Mesendoderm (in vitro differentiated cells): Measurements from ENCODE around the gene IPO11.

Source experiments
- DNase-seq: peaks from one replicate; pipeline ENCODE4 v3.0.0; 2013
- H2AK5ac ChIP-seq: 2 replicates; pipeline ENCODE4 v1.6.1; 2013; ENCODE audit warnings: low read length, inconsistent platforms
- H2BK120ac ChIP-seq: 2 replicates; pipeline ENCODE4 v1.6.1; 2013; ENCODE audit warnings: low read depth, mild to moderate bottlenecking, low read length, moderate library complexity, mixed read lengths
- H2BK15ac ChIP-seq: replicated peaks from 2 replicates; pipeline ENCODE4 v1.6.1; 2013; ENCODE audit warnings: low read depth, mild to moderate bottlenecking, moderate library complexity
- H2BK5ac ChIP-seq: 2 replicates; pipeline ENCODE4 v1.6.1; 2013; ENCODE audit warnings: low read length, inconsistent platforms
- H3K18ac ChIP-seq: 2 replicates; pipeline ENCODE4 v1.6.1; 2013; ENCODE audit warnings: mild to moderate bottlenecking, low read length, mixed read lengths
- H3K23ac ChIP-seq: one replicate; pipeline ENCODE4 v1.6.1; 2013; ENCODE audit warnings: low read length
- H3K27ac ChIP-seq: 2 replicates; pipeline ENCODE4 v1.5.1; 2013; ENCODE audit warnings: low read depth, mild to moderate bottlenecking, inconsistent platforms, low read length, moderate library complexity
- H3K27me3 ChIP-seq: 2 replicates; pipeline ENCODE4 v1.6.1; 2013; ENCODE audit warnings: low read length, control low read depth, mild to moderate bottlenecking, inconsistent platforms; ENCODE audit not compliant: insufficient read depth, poor library complexity
- H3K36me3 ChIP-seq: 2 replicates; pipeline ENCODE4 v1.6.1; 2013; ENCODE audit warnings: low read length, inconsistent platforms; ENCODE audit not compliant: control insufficient read depth, insufficient read depth
- H3K4ac ChIP-seq: one replicate; pipeline ENCODE4 v1.6.1; 2013; ENCODE audit warnings: low read depth, mild to moderate bottlenecking, low read length, moderate library complexity
- H3K4me1 ChIP-seq: 2 replicates; pipeline ENCODE4 v1.6.1; 2013; ENCODE audit warnings: low read depth, low read length, inconsistent platforms; ENCODE audit not compliant: control insufficient read depth
- H3K4me2 ChIP-seq: 2 replicates; pipeline ENCODE4 v1.6.1; 2013; ENCODE audit warnings: low read length
- H3K4me3 ChIP-seq: 2 replicates; pipeline ENCODE4 v1.5.1; 2013; ENCODE audit warnings: mild to moderate bottlenecking, low read length
- H3K56ac ChIP-seq: one replicate; pipeline ENCODE4 v1.6.1; 2013; ENCODE audit warnings: low read length
- H3K79me1 ChIP-seq: 2 replicates; pipeline ENCODE4 v1.6.1; 2013; ENCODE audit warnings: low read length, inconsistent platforms
- H3K79me2 ChIP-seq: 2 replicates; pipeline ENCODE4 v1.6.1; 2013; ENCODE audit warnings: mild to moderate bottlenecking, low read length; ENCODE audit not compliant: control insufficient read depth, insufficient read depth
- H3K9ac ChIP-seq: 2 replicates; pipeline ENCODE4 v1.6.1; 2013; ENCODE audit warnings: low read length, inconsistent platforms
- H4K5ac ChIP-seq: one replicate; pipeline ENCODE4 v1.6.1; 2013; ENCODE audit warnings: low read length
- H4K8ac ChIP-seq: one replicate; pipeline ENCODE4 v1.6.1; 2013; ENCODE audit warnings: low read depth, mild to moderate bottlenecking, control low read depth, low read length, moderate library complexity
- WGBS: extraction: QIAGEN DNeasy Blood & Tissue Kit; methylation state at CpG from one replicate; pipeline ENCODE4 v1.1.7; 2013; ENCODE audit warnings: low lambda C conversion rate, missing lambda C conversion rate; ENCODE audit not compliant: insufficient coverage; ENCODE audit errors: extremely low coverage; 5-methylcytosine and 5-hydroxymethylcytosine counted together

The IPO11 gene

DNA sequence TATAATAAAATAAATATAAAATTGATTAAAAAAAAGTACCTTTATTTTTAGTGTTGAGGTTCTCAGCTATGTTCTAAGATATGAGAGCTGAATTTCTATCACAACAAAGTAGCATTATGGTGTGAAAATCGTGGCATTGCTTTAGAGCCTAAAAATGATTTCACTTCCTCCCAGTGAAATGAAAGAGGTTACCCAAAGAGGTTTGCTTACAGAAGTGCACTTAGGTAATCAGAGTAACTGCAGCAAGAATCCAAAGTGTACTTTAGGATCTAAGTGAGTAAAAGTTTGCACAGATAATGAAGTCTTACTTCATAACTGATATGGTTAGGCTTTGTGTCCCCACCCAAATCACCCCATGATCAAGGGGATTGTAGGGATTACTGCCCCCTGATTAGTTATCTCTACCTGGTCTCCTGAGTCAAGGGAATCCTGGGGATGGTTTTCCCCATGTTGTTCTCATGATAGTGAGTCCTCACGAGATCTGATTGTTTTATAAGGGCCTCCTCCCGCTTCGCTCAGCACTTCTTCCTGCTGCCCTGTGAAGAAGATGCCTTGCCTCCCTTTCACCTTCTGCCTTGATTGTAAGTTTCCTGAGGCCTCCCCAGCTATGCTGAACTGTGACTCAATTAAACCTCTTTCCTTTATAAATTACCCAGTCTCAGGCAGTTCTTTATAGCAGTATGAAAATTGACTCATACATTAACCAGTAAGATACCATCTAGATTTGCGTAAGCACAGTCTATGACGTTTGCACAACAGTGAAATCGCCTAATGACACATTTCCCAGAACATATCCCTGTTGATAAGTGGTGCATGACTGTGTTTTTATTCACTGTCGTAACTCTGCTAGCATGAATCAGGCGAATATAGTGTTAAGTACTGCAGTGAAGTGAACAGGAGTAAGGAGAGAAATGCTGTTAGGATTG lies 125.7 kb downstream of the IPO11 start:
- H3K18ac ChIP-seq = no peak overlapping the region
- no peak overlapping the region for H2BK120ac ChIP-seq
- H3K27me3 ChIP-seq = no peaks in the 10 kb centered on the region
- H3K56ac ChIP-seq = no peak overlapping the region
- H3K27ac ChIP-seq = no peak overlapping the region
- H3K79me2 ChIP-seq = no peaks in the 10 kb centered on the region
- H3K4ac ChIP-seq = no peak overlapping the region
- H4K5ac ChIP-seq = no peak overlapping the region
- no peaks in the 10 kb centered on the region for H3K36me3 ChIP-seq
- H3K4me3 ChIP-seq = no peak overlapping the region
- no peak overlapping the region for H4K8ac ChIP-seq
- DNase-seq = peak; percentile 46
- H3K23ac ChIP-seq = no peak overlapping the region
- no peak overlapping the region for H2BK5ac ChIP-seq
- H2BK15ac ChIP-seq = no peak overlapping the region
- no CpG with 5 or more reads among the region's 9 CpGs for WGBS
- H3K79me1 ChIP-seq = no peaks in the 10 kb centered on the region
- H3K9ac ChIP-seq = no peak overlapping the region
- H3K4me1 ChIP-seq = no peaks in the 10 kb centered on the region
- H2AK5ac ChIP-seq = no peak overlapping the region
- H3K4me2 ChIP-seq = no peak overlapping the region

DNA sequence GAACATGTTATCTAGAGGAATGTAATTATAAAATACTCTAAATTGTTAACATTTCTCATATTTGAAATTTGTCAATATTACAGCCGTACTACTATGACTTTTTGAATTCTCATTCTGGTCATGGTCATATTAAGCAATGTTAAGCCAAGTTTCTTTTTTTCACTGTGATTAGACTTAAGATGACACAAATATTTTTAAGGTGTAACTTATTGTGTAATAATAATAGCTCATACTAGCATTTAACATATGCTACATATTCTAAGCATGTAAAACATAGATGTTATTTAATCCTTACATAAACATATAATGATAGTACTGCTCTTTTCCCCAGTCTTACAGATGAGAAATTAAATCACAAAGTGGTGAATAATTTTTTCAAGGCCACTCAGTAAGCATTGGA lies 130.2 kb downstream of the IPO11 start:
- no peak overlapping the region for H3K4ac ChIP-seq
- H3K4me2 ChIP-seq = no peak overlapping the region
- no peaks in the 10 kb centered on the region for H3K79me1 ChIP-seq
- no peak overlapping the region for H3K23ac ChIP-seq
- H3K56ac ChIP-seq = no peak overlapping the region
- no peaks in the 10 kb centered on the region for H3K27me3 ChIP-seq
- no peak overlapping the region for H3K27ac ChIP-seq
- H3K4me1 ChIP-seq = no peaks in the 10 kb centered on the region
- no CpG with 5 or more reads among the region's 1 CpG for WGBS
- no peaks in the 10 kb centered on the region for H3K36me3 ChIP-seq
- no peak overlapping the region for H3K4me3 ChIP-seq
- no peak overlapping the region for H2BK5ac ChIP-seq
- H3K9ac ChIP-seq = no peak overlapping the region
- no peak for DNase-seq
- no peak overlapping the region for H4K5ac ChIP-seq
- no peak overlapping the region for H2BK120ac ChIP-seq
- no peak overlapping the region for H2BK15ac ChIP-seq
- H4K8ac ChIP-seq = no peak overlapping the region
- H3K79me2 ChIP-seq = no peaks in the 10 kb centered on the region
- no peak overlapping the region for H2AK5ac ChIP-seq
- no peak overlapping the region for H3K18ac ChIP-seq

DNA sequence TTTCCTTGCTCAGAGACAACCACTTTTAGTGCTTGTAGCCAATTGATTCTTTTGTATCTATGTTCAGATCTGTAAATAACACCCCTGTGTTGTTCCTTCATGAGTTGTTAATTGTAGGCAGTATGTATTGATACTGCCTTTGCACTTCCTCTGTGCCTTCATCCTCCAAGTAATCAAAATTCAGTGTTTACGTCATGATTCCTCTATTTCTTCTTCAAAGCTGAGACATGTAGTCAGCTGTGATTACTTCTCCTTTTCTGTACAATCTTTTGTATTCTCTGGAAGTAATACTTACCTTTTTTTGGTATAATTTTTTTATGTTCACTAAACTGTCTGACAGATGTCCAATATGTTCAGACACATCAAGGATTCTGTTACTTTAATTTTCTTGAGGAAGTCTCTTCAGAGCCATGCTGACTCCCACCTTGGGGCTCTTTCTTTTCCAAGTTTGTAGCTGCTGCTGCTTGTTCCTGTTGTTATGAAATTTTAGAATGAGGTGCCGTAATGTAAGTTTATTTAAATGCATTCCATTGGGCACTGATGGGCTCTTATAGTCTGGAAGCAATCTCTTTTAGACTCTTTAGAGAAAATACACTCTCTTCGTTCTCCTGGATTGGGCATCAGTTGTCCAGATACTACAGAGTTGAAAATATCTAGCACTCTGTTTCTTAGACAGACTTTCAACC lies 135.5 kb downstream of the IPO11 start:
- H3K4me2 ChIP-seq = no peak overlapping the region
- WGBS = no CpG with 5 or more reads among the region's 3 CpGs

DNA sequence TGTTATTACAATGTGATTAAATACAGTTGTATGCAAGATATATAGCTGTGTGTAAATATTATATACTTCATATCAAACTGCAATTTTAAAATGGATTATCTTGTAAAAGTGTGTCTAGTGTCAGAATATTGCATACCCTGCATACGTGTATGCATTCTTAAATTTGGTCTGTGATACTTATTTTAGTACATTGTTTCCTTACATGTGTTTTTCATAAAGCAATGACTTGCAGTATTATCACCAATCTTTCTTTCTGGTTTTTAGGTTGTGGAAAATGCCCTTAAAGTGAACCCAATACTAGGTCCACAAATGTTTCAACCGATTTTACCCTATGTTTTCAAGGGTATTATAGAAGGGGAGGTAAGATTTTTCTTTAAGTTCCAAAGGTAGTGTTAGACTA lies 137.5 kb downstream of the IPO11 start:
- DNase-seq = no peak
- no peaks in the 10 kb centered on the region for H3K27me3 ChIP-seq
- H3K9ac ChIP-seq = no peak overlapping the region
- H4K5ac ChIP-seq = no peak overlapping the region
- H2BK120ac ChIP-seq = no peak overlapping the region
- WGBS = no CpG with 5 or more reads among the region's 2 CpGs
- no peak overlapping the region for H4K8ac ChIP-seq
- H3K4me1 ChIP-seq = no peaks in the 10 kb centered on the region
- H2AK5ac ChIP-seq = no peak overlapping the region
- H3K18ac ChIP-seq = no peak overlapping the region
- no peaks in the 10 kb centered on the region for H3K36me3 ChIP-seq
- no peak overlapping the region for H3K56ac ChIP-seq
- no peak overlapping the region for H3K4me3 ChIP-seq
- H3K4ac ChIP-seq = no peak overlapping the region
- no peak overlapping the region for H2BK5ac ChIP-seq
- H3K79me1 ChIP-seq = no peaks in the 10 kb centered on the region
- H2BK15ac ChIP-seq = no peak overlapping the region
- no peak overlapping the region for H3K27ac ChIP-seq
- H3K79me2 ChIP-seq = no peaks in the 10 kb centered on the region
- H3K4me2 ChIP-seq = no peak overlapping the region
- H3K23ac ChIP-seq = no peak overlapping the region

More for the DNA sequence above, 135.5 kb downstream of the IPO11 start:
- Histone ChIP-seq H3K23ac (no peak overlapping the region), H3K79me2 (no peaks in the 10 kb centered on the region), H3K9ac (no peak overlapping the region), H4K8ac (no peak overlapping the region), H3K18ac (no peak overlapping the region), H3K4me1 (no peaks in the 10 kb centered on the region), H2BK5ac (no peak overlapping the region), H3K27me3 (no peaks in the 10 kb centered on the region), H4K5ac (no peak overlapping the region), H2BK15ac (no peak overlapping the region), H3K79me1 (no peaks in the 10 kb centered on the region), H3K4ac (no peak overlapping the region), H3K36me3 (no peaks in the 10 kb centered on the region), H3K27ac (no peak overlapping the region), H2AK5ac (no peak overlapping the region), H2BK120ac (no peak overlapping the region), H3K56ac (no peak overlapping the region), H3K4me3 (no peak overlapping the region)
- DNase-seq = no peak

DNA sequence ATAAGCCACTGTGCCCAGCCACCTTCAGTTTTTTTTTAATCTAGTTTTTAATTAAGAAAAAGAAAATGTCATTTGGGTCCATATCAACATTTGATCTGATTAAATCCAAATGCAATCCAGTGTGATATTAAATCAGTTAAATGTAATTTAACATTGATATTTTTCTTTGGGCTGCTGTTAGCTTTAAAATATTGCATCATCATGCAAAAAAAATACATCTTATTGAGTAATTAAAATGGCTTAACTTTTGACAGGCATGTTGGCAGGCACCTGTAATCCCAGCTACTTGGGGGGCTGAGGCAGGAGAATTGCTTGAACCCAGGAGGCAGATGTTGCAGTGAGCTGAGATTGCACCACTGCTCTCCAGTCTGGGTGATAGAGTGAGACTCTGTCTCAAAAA lies 143.4 kb downstream of the IPO11 start:
- no peak overlapping the region for H3K4me2 ChIP-seq
- H3K9ac ChIP-seq = no peak overlapping the region
- H2AK5ac ChIP-seq = no peak overlapping the region
- no peak overlapping the region for H2BK15ac ChIP-seq
- H3K23ac ChIP-seq = no peak overlapping the region
- DNase-seq = no peak
- no peaks in the 10 kb centered on the region for H3K36me3 ChIP-seq
- H3K79me2 ChIP-seq = no peaks in the 10 kb centered on the region
- no peaks in the 10 kb centered on the region for H3K27me3 ChIP-seq
- no peak overlapping the region for H3K27ac ChIP-seq
- no peaks in the 10 kb centered on the region for H3K79me1 ChIP-seq
- H2BK120ac ChIP-seq = no peak overlapping the region
- H3K4ac ChIP-seq = no peak overlapping the region
- H2BK5ac ChIP-seq = no peak overlapping the region
- H4K5ac ChIP-seq = no peak overlapping the region
- no peaks in the 10 kb centered on the region for H3K4me1 ChIP-seq
- no peak overlapping the region for H3K56ac ChIP-seq
- no peak overlapping the region for H3K4me3 ChIP-seq
- H4K8ac ChIP-seq = no peak overlapping the region
- no peak overlapping the region for H3K18ac ChIP-seq
